Measurements from ENCODE around the gene OPRL1. TPM values are rescaled to one million over a fixed set of nuclear protein-coding genes. Genes with fewer than 3 reads are reported as not detected.

OPRL1 gene
- total RNA-seq: under 1 TPM in 2 of 4 donors, not detected in 2; 0.14 to 0.32 TPM

DNA sequence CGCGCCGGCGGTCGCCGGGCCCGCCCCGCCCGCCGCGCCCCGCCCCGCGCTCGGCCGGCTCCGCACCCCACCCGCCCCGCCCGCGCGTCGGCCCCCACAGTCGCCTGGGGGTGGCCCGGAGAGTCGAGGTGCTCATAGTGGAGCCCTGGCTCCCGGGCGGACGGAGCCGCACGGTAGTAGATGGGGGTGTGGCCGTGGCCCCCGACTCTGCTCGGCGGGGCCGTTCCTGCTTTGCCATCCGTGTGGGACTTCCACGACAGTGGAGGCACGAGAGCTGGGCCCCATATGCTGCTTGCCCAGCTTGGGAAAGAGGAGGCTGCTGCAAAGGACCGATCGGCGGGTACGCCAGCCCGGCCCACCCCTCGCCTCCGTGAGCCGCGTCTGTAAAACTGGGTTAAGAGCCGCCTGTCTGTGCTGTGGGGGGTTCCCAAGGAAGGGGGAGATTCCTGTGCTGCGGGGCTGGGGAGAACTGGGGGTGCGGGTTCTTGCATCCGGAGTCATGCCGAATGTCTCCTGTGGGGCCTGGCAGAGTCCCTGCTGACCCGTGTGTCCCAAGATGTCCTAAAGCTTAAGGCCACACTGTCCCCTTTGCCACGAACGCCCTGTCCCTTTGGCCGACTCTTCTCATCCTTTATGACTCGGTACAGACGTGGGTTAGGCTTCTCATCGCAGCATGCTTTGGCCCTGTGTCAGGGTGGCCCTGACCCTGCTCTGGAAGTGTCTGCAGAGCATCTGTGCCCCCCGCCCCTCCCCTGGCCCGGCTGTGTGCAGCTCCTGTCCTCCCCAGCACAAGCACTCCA is at the start of gene OPRL1:
Gene OPRL1 (plus strand): TSS at position 70 of the 800 bp plus-strand sequence. CDS start 12,639 bp downstream, outside the sequence.
- intact Hi-C loops (cut with DNase I; ENCODE audit: low total_unique reads): no loop called here
- in situ Hi-C loops (cut with MboI; ENCODE audit: low pct_ligation_motif_present in 1 of 4, low pct_unique_long_range_greater_than_20kb in 1 of 4, low sequenced_read_pairs in 3 of 4): no loop called here
- 13% methylated on average over 19 of the region's 62 CpGs; no CpG with 5 or more reads in 1 of the 2 donors for WGBS, 2 donors (ENCODE audit: low coverage in 1 of 2)
- Histone ChIP-seq H3K27me3 (peaks cover 58% of the 10 kb centered on the region), H3K9me3 (no peaks in the 10 kb centered on the region), H3K27ac (peak within 1 kb of the TSS; percentile 71 to 82 (median 76)), H3K4me3 (peak within 1 kb of the TSS; percentile 56 to 84 (median 79)), H3K4me1 (peaks cover 13 to 48% (median 27%) of the 10 kb centered on the region in 4 donors), H3K36me3 (no peaks in the 10 kb centered on the region)
- TF ChIP-seq POLR2A (IDR thresholded peaks at IDR 0.05) (no peak), EP300 (IDR thresholded peaks at IDR 0.05; ENCODE audit: low read depth) (peak; percentile 9), POLR2AphosphoS5 (IDR thresholded peaks at IDR 0.05) (no peak)
- TF ChIP-seq, protein P1, sequence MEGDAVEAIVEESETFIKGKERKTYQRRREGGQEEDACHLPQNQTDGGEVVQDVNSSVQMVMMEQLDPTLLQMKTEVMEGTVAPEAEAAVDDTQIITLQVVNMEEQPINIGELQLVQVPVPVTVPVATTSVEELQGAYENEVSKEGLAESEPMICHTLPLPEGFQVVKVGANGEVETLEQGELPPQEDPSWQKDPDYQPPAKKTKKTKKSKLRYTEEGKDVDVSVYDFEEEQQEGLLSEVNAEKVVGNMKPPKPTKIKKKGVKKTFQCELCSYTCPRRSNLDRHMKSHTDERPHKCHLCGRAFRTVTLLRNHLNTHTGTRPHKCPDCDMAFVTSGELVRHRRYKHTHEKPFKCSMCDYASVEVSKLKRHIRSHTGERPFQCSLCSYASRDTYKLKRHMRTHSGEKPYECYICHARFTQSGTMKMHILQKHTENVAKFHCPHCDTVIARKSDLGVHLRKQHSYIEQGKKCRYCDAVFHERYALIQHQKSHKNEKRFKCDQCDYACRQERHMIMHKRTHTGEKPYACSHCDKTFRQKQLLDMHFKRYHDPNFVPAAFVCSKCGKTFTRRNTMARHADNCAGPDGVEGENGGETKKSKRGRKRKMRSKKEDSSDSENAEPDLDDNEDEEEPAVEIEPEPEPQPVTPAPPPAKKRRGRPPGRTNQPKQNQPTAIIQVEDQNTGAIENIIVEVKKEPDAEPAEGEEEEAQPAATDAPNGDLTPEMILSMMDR (IDR thresholded peaks at IDR 0.05): no peak
- DNase-seq: no peak

DNA sequence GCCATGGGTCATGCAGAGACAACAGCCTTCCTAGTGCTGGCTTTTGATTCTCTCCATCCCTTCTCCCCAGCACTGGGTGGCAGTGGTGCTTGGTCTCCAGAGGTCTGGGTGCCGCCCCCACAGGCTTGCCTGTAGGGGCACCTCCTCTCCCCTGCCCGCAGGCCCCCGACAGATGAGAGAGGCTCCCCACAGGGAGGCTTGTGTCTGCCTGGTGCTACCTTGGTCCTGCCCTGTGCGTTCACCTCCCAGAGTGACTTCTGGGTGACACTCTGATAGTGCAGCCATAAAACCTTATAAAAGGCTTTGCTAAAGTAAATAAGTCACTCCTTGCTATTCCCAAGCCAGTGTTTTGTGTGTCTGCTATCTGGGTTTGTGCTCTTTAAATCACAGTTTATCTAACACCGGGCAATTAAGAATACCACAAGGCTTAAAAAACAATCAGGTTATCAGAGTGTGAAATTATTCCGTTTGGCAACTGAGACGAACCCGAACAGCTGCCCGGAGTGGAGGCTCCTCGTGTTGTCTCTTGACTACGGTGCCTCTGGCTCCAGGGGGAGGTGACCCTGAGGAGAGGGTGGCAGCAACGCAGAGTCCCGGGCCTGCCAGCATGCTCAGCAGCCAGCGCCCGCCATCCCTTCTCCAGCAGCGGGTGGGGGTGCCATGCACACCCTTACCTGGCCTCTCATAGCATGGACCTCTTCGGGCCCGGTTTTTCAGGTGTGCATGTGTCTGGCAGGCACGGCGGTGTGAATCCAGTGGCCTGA is 49.3 kb upstream of the OPRL1 start:
- in situ Hi-C loops (cut with MboI; ENCODE audit: low pct_ligation_motif_present in 1 of 4, low pct_unique_long_range_greater_than_20kb in 1 of 4, low sequenced_read_pairs in 3 of 4) (no loop called here), intact Hi-C loops (cut with DNase I; ENCODE audit: low total_unique reads) (no loop called here)
- Histone ChIP-seq H3K9me3 (no peaks in the 10 kb centered on the region), H3K36me3 (peaks cover 0 to 64% (median 26%) of the 10 kb centered on the region in 4 donors), H3K4me3 (no peak overlapping the region), H3K27me3 (peaks cover 2% of the 10 kb centered on the region), H3K27ac (no peak overlapping the region), H3K4me1 (peaks cover 0 to 11% (median 4%) of the 10 kb centered on the region in 4 donors)
- no peak for TF ChIP-seq EP300 (IDR thresholded peaks at IDR 0.05; ENCODE audit: low read depth)
- no peak for TF ChIP-seq POLR2A (IDR thresholded peaks at IDR 0.05)
- peak in 2 of 3 donors; percentile 17 to 48 for TF ChIP-seq POLR2AphosphoS5 (IDR thresholded peaks at IDR 0.05)
- TF ChIP-seq, protein P1 (IDR thresholded peaks at IDR 0.05): no peak
- peak; percentile 49 for DNase-seq
- WGBS, 2 donors (ENCODE audit: low coverage in 1 of 2): 40 to 58% methylated on average over 4 to 20 of the region's 20 CpGs

DNA sequence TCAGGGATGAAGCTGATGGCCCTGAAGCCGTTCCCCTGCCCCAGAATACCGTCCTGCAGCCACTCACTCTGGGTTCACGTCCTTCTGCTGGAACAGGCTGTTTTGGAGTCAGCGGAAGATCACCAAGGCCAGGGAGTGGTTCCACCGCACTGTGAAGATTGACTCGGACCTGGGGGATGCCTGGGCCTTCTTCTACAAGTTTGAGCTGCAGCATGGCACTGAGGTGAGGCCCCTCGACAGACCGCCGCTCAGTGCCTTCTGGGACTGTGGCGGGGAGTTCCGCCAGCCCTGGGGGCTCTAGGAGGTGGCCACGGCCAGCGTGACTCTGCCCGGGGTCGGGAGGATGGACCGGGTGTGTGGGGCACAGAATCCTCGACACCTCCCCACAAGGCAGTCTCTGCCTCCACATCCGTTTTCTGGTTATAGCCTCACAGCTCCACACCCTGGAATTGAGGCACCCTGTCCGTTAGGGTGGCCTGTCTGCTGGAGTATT is 48.0 kb upstream of the OPRL1 start:
- in situ Hi-C loops (cut with MboI; ENCODE audit: low pct_ligation_motif_present in 1 of 4, low pct_unique_long_range_greater_than_20kb in 1 of 4, low sequenced_read_pairs in 3 of 4): no loop called here
- H3K4me1 ChIP-seq: peaks cover 0 to 11% (median 4%) of the 10 kb centered on the region in 4 donors
- 94% methylated on average over 19 of the region's 19 CpGs; no CpG with 5 or more reads in 1 of the 2 donors for WGBS, 2 donors (ENCODE audit: low coverage in 1 of 2)
- no peak overlapping the region for H3K27ac ChIP-seq
- no peak for TF ChIP-seq POLR2A (IDR thresholded peaks at IDR 0.05)
- H3K4me3 ChIP-seq: no peak overlapping the region
- intact Hi-C loops (cut with DNase I; ENCODE audit: low total_unique reads): no loop called here
- peaks cover 15% of the 10 kb centered on the region for H3K27me3 ChIP-seq
- H3K9me3 ChIP-seq: no peaks in the 10 kb centered on the region
- peaks cover 0 to 53% (median 21%) of the 10 kb centered on the region in 4 donors for H3K36me3 ChIP-seq
- DNase-seq: no peak

DNA sequence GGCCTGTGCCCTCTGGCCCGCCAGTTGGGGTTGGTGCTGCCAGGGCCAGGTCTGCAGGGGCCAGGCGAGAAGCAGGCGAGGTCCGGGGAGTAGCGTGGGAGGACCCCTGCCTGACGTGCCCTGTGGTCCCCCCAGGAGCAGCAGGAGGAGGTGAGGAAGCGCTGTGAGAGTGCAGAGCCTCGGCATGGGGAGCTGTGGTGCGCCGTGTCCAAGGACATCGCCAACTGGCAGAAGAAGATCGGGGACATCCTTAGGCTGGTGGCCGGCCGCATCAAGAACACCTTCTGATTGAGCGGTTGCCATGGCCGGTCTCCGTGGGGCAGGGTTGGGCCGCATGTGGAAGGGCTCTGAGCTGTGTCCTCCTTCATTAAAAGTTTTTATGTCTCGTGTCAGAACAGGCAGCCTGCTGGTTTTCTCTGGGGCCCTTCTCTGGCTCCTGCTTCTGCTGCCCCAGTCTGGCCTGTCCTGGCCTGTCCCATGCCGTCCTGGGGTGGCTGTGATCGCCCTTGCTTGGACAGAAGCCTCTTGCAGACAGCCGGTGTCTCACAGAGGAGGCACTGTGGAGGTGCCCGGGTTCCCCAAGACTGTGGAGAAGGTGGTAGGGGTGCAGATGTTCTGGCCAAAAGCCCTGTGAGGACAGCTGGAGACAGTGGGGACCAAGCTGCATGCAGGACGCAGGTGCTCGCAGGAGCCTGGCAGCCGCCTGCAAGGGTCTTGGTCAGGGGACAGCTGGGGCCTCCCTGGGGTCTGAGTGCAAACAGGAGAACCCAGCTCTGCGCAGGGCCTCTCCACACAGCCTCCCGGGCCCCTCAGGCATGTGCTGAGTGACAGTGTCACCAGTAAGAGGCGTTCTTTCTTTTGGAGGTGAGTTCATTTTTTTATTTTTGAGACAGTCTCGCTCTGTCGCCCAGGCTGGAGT is 46.9 kb upstream of the OPRL1 start:
- peaks cover 3 to 16% (median 7%) of the 10 kb centered on the region in 4 donors for H3K4me1 ChIP-seq

More for the DNA sequence above, 46.9 kb upstream of the OPRL1 start:
- Histone ChIP-seq H3K27ac (no peak overlapping the region), H3K4me3 (no peak overlapping the region), H3K9me3 (no peaks in the 10 kb centered on the region), H3K36me3 (peaks cover 0 to 42% (median 16%) of the 10 kb centered on the region in 4 donors), H3K27me3 (peaks cover 26% of the 10 kb centered on the region)
- no peak for TF ChIP-seq POLR2AphosphoS5 (IDR thresholded peaks at IDR 0.05)
- no peak for TF ChIP-seq EP300 (IDR thresholded peaks at IDR 0.05; ENCODE audit: low read depth)
- no peak for TF ChIP-seq POLR2A (IDR thresholded peaks at IDR 0.05)
- TF ChIP-seq, protein P1 (IDR thresholded peaks at IDR 0.05): no peak
- WGBS, 2 donors (ENCODE audit: low coverage in 1 of 2): 89% methylated on average over 31 of the region's 31 CpGs; no CpG with 5 or more reads in 1 of the 2 donors
- intact Hi-C loops (cut with DNase I; ENCODE audit: low total_unique reads): no loop called here
- in situ Hi-C loops (cut with MboI; ENCODE audit: low pct_ligation_motif_present in 1 of 4, low pct_unique_long_range_greater_than_20kb in 1 of 4, low sequenced_read_pairs in 3 of 4): no loop called here
- DNase-seq: no peak
